Measurements from ENCODE around the gene ST3GAL3. TPM values are rescaled to one million over a fixed set of nuclear protein-coding genes. Genes with fewer than 3 reads are reported as not detected.

Gene ST3GAL3
- total and polyA plus RNA-seq, 2 of the 13 experiments (the other 11 are each of a cell fraction or from before 2014, with no cell fraction given) = 5.1 to 8.1 TPM

DNA sequence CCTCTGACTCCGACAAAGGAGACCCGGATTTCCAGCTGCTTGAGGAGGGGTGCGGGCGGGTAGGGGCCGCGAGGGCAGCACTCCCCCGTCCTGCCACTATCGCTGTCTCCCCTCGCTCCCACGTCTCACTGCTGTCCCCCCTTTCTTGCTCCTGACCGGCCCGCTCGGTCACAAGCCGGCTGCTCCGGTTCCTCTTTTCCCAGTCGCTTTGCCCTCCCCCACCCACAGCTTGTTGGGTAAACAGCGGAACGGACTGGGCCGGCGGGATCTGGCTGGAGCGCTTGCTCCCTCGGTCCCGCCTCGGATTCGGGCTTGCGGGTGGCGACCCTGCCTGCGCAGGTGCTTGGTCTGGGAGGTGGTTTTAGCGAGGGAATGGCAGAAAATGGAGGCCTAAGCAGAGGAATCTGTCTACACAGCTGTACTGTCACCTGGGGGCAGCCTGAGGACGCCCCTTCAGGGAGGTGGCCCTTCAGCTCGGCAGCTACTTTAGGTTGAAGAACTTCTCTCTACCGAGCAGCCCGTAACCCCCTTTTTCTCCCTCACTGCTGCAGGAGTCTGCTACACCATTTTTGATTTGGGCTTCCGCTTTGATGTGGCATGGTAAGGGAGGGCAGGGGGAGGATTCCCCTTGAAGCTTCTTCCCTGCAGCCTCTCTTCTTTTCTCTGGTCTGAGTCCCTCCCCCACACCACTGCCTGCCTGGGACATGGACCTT lies 268.1 kb downstream of the ST3GAL3 start (continued):
- TF ChIP-seq AGO2 (optimal IDR thresholded peaks at IDR 0.05; ENCODE audit: low read depth, low read length) (peak; percentile 7), NR2F6 (IDR thresholded peaks at IDR 0.05) (no peak), NR2F6 (CRISPR knock-in tag; IDR thresholded peaks at IDR 0.05) (no peak), FOXA1 (IDR thresholded peaks at IDR 0.05) (no peak), FOXA1 (CRISPR knock-in tag; IDR thresholded peaks at IDR 0.05) (peak; percentile 61), ZNF790 (CRISPR knock-in tag; IDR thresholded peaks at IDR 0.05; ENCODE audit: borderline replicate concordance) (0 out of 2 replicates have a peak, but pooled peaks have one; percentile 48), ZNF777 (CRISPR knock-in tag; IDR thresholded peaks at IDR 0.05) (no peak), HMG20A (CRISPR knock-in tag; IDR thresholded peaks at IDR 0.05; ENCODE audit: borderline replicate concordance) (no peak), ELF3 (CRISPR knock-in tag; IDR thresholded peaks at IDR 0.05) (0 out of 2 replicates have a peak, but pooled peaks have one; percentile 6), HNRNPK (IDR thresholded peaks at IDR 0.05; ENCODE audit: low read depth, low read length, poor library complexity, severe bottlenecking) (peak; percentile 33), ZBTB20 (CRISPR knock-in tag; IDR thresholded peaks at IDR 0.05; ENCODE audit: borderline replicate concordance, low read depth) (0 out of 2 replicates have a peak, but pooled peaks have one; percentile 7)
- TF ChIP-seq, protein P1, sequence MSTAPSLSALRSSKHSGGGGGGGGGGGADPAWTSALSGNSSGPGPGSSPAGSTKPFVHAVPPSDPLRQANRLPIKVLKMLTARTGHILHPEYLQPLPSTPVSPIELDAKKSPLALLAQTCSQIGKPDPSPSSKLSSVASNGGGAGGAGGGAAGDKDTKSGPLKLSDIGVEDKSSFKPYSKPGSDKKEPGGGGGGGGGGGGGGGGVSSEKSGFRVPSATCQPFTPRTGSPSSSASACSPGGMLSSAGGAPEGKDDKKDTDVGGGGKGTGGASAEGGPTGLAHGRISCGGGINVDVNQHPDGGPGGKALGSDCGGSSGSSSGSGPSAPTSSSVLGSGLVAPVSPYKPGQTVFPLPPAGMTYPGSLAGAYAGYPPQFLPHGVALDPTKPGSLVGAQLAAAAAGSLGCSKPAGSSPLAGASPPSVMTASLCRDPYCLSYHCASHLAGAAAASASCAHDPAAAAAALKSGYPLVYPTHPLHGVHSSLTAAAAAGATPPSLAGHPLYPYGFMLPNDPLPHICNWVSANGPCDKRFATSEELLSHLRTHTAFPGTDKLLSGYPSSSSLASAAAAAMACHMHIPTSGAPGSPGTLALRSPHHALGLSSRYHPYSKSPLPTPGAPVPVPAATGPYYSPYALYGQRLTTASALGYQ (CRISPR knock-in tag; IDR thresholded peaks at IDR 0.05) = no peak; the same call in 1 of the 2 replicates
- TF ChIP-seq, protein P2, sequence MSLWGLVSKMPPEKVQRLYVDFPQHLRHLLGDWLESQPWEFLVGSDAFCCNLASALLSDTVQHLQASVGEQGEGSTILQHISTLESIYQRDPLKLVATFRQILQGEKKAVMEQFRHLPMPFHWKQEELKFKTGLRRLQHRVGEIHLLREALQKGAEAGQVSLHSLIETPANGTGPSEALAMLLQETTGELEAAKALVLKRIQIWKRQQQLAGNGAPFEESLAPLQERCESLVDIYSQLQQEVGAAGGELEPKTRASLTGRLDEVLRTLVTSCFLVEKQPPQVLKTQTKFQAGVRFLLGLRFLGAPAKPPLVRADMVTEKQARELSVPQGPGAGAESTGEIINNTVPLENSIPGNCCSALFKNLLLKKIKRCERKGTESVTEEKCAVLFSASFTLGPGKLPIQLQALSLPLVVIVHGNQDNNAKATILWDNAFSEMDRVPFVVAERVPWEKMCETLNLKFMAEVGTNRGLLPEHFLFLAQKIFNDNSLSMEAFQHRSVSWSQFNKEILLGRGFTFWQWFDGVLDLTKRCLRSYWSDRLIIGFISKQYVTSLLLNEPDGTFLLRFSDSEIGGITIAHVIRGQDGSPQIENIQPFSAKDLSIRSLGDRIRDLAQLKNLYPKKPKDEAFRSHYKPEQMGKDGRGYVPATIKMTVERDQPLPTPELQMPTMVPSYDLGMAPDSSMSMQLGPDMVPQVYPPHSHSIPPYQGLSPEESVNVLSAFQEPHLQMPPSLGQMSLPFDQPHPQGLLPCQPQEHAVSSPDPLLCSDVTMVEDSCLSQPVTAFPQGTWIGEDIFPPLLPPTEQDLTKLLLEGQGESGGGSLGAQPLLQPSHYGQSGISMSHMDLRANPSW (CRISPR knock-in tag; IDR thresholded peaks at IDR 0.05; ENCODE audit: borderline replicate concordance) = no peak
- TF ChIP-seq, protein P3, sequence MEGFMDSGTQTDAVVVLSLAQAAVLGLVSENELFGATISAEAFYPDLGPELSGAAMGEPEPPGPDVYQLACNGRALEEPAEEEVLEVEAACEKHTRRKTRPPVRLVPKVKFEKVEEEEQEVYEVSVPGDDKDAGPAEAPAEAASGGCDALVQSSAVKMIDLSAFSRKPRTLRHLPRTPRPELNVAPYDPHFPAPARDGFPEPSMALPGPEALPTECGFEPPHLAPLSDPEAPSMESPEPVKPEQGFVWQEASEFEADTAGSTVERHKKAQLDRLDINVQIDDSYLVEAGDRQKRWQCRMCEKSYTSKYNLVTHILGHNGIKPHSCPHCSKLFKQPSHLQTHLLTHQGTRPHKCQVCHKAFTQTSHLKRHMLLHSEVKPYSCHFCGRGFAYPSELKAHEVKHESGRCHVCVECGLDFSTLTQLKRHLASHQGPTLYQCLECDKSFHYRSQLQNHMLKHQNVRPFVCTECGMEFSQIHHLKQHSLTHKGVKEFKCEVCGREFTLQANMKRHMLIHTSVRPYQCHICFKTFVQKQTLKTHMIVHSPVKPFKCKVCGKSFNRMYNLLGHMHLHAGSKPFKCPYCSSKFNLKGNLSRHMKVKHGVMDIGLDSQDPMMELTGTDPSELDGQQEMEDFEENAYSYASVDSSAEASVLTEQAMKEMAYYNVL (CRISPR knock-in tag; IDR thresholded peaks at IDR 0.05; ENCODE audit: borderline replicate concordance) = no peak
- TF ChIP-seq, protein P4, sequence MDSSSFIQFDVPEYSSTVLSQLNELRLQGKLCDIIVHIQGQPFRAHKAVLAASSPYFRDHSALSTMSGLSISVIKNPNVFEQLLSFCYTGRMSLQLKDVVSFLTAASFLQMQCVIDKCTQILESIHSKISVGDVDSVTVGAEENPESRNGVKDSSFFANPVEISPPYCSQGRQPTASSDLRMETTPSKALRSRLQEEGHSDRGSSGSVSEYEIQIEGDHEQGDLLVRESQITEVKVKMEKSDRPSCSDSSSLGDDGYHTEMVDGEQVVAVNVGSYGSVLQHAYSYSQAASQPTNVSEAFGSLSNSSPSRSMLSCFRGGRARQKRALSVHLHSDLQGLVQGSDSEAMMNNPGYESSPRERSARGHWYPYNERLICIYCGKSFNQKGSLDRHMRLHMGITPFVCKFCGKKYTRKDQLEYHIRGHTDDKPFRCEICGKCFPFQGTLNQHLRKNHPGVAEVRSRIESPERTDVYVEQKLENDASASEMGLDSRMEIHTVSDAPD (CRISPR knock-in tag; IDR thresholded peaks at IDR 0.05) = no peak
- TF ChIP-seq, protein P5, sequence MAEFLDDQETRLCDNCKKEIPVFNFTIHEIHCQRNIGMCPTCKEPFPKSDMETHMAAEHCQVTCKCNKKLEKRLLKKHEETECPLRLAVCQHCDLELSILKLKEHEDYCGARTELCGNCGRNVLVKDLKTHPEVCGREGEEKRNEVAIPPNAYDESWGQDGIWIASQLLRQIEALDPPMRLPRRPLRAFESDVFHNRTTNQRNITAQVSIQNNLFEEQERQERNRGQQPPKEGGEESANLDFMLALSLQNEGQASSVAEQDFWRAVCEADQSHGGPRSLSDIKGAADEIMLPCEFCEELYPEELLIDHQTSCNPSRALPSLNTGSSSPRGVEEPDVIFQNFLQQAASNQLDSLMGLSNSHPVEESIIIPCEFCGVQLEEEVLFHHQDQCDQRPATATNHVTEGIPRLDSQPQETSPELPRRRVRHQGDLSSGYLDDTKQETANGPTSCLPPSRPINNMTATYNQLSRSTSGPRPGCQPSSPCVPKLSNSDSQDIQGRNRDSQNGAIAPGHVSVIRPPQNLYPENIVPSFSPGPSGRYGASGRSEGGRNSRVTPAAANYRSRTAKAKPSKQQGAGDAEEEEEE (CRISPR knock-in tag; IDR thresholded peaks at IDR 0.05; ENCODE audit: borderline replicate concordance) = 0 out of 2 replicates have a peak, but pooled peaks have one; percentile 30
- TF ChIP-seq, protein P6, sequence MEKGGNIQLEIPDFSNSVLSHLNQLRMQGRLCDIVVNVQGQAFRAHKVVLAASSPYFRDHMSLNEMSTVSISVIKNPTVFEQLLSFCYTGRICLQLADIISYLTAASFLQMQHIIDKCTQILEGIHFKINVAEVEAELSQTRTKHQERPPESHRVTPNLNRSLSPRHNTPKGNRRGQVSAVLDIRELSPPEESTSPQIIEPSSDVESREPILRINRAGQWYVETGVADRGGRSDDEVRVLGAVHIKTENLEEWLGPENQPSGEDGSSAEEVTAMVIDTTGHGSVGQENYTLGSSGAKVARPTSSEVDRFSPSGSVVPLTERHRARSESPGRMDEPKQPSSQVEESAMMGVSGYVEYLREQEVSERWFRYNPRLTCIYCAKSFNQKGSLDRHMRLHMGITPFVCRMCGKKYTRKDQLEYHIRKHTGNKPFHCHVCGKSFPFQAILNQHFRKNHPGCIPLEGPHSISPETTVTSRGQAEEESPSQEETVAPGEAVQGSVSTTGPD (CRISPR knock-in tag; IDR thresholded peaks at IDR 0.05) = no peak

Measured in HepG2 (cell line).